ENCODE results near the gene UNC5B. TPM values are rescaled to one million over a fixed set of nuclear protein-coding genes. Genes with fewer than 3 reads are reported as not detected.

Gene UNC5B
- total RNA-seq, 3 donors from 2014 or later = 0.26 to 0.43 (median 0.35) TPM

DNA sequence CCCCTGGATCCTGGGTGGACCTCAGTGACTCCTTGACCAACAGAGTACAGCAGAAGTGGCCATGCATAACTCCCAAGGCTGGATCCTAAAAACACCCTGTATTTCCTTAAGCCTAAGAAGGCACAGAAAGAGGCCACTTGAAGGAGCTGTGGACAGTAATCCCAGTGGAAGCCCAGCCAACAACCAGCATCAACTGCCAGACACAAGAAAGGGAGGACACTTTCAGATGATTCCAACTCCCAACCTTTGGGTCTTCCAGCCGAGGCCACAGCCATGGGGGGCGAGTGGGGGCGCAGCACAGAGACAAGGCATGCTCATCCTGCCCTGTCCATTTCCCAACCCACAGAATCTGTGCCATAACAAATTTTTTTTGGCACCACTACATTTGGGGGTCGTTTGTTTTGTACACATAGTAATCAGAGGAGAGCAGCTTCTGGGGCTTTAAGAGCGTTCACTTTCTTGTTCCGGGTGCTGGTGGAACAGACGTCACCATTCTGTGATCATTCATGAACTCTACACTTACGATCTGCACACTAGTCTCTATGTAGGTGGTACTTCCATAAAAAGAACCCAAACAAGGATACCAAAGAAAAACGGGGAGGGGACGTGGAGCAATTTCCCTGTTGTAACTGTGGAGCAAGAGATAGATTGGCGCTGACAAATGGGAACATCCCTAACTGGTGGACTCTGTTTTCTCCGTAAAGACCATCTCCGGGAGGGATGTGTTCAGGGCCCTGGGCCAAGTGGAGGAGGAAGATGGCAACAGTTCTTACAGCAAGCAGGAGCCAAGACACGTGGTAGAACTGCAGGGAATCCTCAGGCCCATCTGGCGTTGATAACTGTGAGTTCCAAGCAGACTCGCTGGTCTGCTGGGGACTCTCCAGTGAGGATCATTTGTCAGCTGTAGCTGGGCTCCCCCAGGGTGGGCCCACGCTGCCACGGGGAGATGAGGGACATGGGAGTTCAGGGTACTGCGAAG is 100.7 kb downstream of the UNC5B start:
- Mint-ChIP-seq H3K27me3 (ENCODE audit: low read depth) (peaks cover 11% of the 10 kb centered on the region), H3K36me3 (ENCODE audit: insufficient read depth) (no peaks in the 10 kb centered on the region), H3K4me3 (no peak overlapping the region), H3K9me3 (no peaks in the 10 kb centered on the region), H3K4me1 (ENCODE audit: low read depth) (peaks cover 4% of the 10 kb centered on the region)
- ATAC-seq = no peak
- no peak for DNase-seq

- ATAC-seq = peak; percentile 27 to 28
- Mint-ChIP-seq H3K4me1 (ENCODE audit: low read depth) (peaks cover 8% of the 10 kb centered on the region), H3K27me3 (ENCODE audit: low read depth) (peaks cover 11% of the 10 kb centered on the region), H3K4me3 (no peak overlapping the region), H3K36me3 (ENCODE audit: insufficient read depth) (no peaks in the 10 kb centered on the region), H3K9me3 (no peaks in the 10 kb centered on the region)
- peak; percentile 49 for DNase-seq
These were observed 101.8 kb downstream of the UNC5B start for GRCh38 chr10:71314028-71314693.

DNA sequence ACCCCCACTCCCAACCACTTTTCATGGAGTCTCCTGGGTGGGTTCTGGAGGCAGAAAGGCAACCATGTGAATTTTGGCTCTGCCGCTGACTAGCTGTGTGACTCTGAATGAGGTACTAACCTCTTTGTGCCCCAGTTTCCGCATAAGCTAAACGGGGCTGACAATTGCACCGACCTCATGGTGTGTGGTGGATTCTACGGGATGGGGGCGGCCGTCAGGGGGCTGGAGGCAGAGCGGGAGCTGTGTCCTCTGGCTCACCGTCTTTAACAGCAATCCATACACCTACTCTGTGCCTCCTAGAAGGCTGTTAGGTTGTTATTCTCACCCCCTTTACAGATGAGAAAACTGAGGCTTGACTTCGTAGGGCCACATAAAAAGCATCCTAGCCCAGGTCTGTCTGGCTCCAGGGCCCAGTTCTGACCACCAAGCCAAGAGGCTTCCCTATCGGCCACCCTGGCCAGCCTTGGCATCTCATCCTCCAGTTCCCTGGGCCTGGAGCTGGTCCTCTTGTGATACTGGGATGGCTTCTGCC is 102.4 kb downstream of the UNC5B start:
- Mint-ChIP-seq H3K4me1 (ENCODE audit: low read depth) (peaks cover 12% of the 10 kb centered on the region), H3K9me3 (no peaks in the 10 kb centered on the region), H3K4me3 (no peak overlapping the region), H3K27me3 (ENCODE audit: low read depth) (peaks cover 7% of the 10 kb centered on the region), H3K36me3 (ENCODE audit: insufficient read depth) (no peaks in the 10 kb centered on the region)
- ATAC-seq = no peak
- no peak for DNase-seq

GRCh38 chr10:71316056-71316785 is 103.9 kb downstream of the UNC5B start:
- DNase-seq (no peak), ATAC-seq (no peak)
- no peak overlapping the region for H3K4me3 Mint-ChIP-seq
- peaks cover 23% of the 10 kb centered on the region for H3K4me1 Mint-ChIP-seq (ENCODE audit: low read depth)
- H3K9me3 Mint-ChIP-seq = no peaks in the 10 kb centered on the region
- H3K27me3 Mint-ChIP-seq (ENCODE audit: low read depth) = peaks cover 7% of the 10 kb centered on the region
- H3K36me3 Mint-ChIP-seq (ENCODE audit: insufficient read depth) = no peaks in the 10 kb centered on the region

- H3K36me3 Mint-ChIP-seq (ENCODE audit: insufficient read depth) = no peaks in the 10 kb centered on the region
- ATAC-seq = no peak
- H3K27me3 Mint-ChIP-seq (ENCODE audit: low read depth) = peaks cover 7% of the 10 kb centered on the region
- no peaks in the 10 kb centered on the region for H3K9me3 Mint-ChIP-seq
- H3K4me3 Mint-ChIP-seq = no peak overlapping the region
- no peak for DNase-seq
- peaks cover 23% of the 10 kb centered on the region for H3K4me1 Mint-ChIP-seq (ENCODE audit: low read depth)
These were observed 104.4 kb downstream of the UNC5B start for GRCh38 chr10:71316786-71317160.

- H3K27me3 Mint-ChIP-seq (ENCODE audit: low read depth) = peaks cover 2% of the 10 kb centered on the region
- H3K9me3 Mint-ChIP-seq = no peaks in the 10 kb centered on the region
- no peak for DNase-seq
- ATAC-seq = no peak
- no peaks in the 10 kb centered on the region for H3K36me3 Mint-ChIP-seq (ENCODE audit: insufficient read depth)
- peak overlapping the region; percentile 8 for H3K4me3 Mint-ChIP-seq
- peaks cover 23% of the 10 kb centered on the region for H3K4me1 Mint-ChIP-seq (ENCODE audit: low read depth)
These were observed 105.4 kb downstream of the UNC5B start for GRCh38 chr10:71317739-71318138.

- peak; percentile 91 to 92 for ATAC-seq
- no peaks in the 10 kb centered on the region for H3K27me3 Mint-ChIP-seq (ENCODE audit: low read depth)
These were observed 106.9 kb downstream of the UNC5B start, which contains the start of gene SLC29A3 for GRCh38 chr10:71319042-71319799. Gene SLC29A3 (plus strand): TSS chr10:71319259. CDS start chr10:71319310, 51 bp downstream.

DNA sequence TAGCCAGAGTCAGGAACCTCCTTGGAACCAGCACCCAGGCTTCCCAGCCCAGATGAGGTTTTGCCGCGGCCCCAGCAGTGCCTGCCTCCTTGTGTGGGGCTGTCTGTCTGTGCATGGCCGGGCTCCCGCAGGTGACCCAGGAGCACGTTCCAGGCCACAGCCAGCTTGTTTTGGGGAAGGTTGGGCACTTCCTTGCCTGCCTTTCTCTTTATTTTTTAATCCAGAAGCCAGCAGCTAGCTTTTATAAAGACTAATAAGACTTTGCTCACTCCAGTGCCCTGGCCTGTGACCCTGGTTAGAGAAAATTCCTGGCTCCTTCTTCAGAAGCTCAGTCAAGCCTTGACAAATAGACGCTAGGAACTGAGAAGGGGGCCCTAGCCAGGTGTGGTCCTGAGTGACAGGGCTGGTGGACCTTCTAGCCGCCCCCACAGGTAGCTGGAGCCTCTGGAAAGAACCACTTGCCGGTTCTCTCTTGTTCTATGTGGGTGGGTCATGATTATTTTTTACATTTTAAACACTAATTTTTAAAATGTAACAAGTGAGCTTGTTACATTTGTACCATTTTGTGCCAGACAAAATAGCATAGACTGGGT is 107.5 kb downstream of the UNC5B start:
- Mint-ChIP-seq H3K4me3 (peak overlapping the region; percentile 97), H3K4me1 (ENCODE audit: low read depth) (peaks cover 31% of the 10 kb centered on the region), H3K27me3 (ENCODE audit: low read depth) (no peaks in the 10 kb centered on the region), H3K9me3 (no peaks in the 10 kb centered on the region), H3K36me3 (ENCODE audit: insufficient read depth) (peaks cover 18% of the 10 kb centered on the region)
- ATAC-seq = no peak
- DNase-seq = no peak

More at GRCh38 chr10:71319042-71319799, 106.9 kb downstream of the UNC5B start, which contains the start of gene SLC29A3:
- Mint-ChIP-seq H3K36me3 (ENCODE audit: insufficient read depth) (peaks cover 11% of the 10 kb centered on the region), H3K4me3 (peak within 1 kb of the TSS; percentile 97), H3K9me3 (no peaks in the 10 kb centered on the region), H3K4me1 (ENCODE audit: low read depth) (peaks cover 31% of the 10 kb centered on the region)
- DNase-seq = peak; percentile 79

DNA sequence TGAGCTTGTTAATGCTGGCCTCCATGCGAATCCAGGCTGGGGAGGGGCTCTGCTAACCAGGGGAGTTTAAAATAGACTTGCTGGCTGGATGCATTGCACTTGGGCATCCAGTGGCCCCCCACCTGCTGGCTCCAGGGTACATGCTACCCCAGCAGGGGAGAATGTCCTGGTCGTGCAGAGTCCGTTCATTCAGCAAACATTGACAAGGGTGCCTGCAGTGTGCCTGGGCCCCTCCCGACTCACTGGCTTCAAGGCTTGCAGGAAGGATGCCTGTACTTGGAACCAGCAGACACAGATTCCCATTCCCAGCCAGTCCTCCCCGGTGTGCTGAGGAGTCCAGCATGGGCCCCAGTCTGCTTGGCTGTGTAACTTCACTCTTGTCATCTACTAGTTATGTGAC is 108.2 kb downstream of the UNC5B start:
- Mint-ChIP-seq H3K27me3 (ENCODE audit: low read depth) (no peaks in the 10 kb centered on the region), H3K4me3 (peak overlapping the region; percentile 97), H3K36me3 (ENCODE audit: insufficient read depth) (peaks cover 18% of the 10 kb centered on the region), H3K9me3 (no peaks in the 10 kb centered on the region), H3K4me1 (ENCODE audit: low read depth) (peaks cover 31% of the 10 kb centered on the region)
- ATAC-seq = no peak
- no peak for DNase-seq

- Mint-ChIP-seq H3K27me3 (ENCODE audit: low read depth) (no peaks in the 10 kb centered on the region), H3K9me3 (no peaks in the 10 kb centered on the region), H3K4me1 (ENCODE audit: low read depth) (peaks cover 31% of the 10 kb centered on the region), H3K36me3 (ENCODE audit: insufficient read depth) (peaks cover 18% of the 10 kb centered on the region), H3K4me3 (no peak overlapping the region)
- DNase-seq (no peak), ATAC-seq (no peak)
These were observed 109.0 kb downstream of the UNC5B start for GRCh38 chr10:71321386-71321785.

DNA sequence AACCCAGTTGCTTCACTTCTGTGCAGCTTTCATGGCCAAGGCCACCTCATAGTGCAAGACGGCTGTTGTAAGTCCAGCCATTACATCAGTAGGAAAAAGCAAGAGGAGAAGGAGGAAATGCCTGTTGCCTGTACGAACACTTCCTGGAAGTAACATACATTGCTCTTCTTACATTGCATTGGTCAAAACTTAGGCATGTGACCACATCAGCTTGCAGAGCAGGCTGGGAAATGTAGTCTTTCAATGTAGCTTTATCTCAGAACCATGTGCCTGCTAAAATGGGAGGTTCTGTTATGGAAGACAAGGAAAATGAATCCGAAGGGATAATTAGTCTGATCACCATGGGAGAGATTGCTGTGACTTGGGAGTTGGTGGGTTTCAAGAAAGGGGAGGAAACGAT is 111.0 kb downstream of the UNC5B start:
- H3K4me3 Mint-ChIP-seq = no peak overlapping the region
- H3K36me3 Mint-ChIP-seq (ENCODE audit: insufficient read depth) = peaks cover 18% of the 10 kb centered on the region
- no peaks in the 10 kb centered on the region for H3K9me3 Mint-ChIP-seq
- DNase-seq = no peak
- no peak for ATAC-seq
- no peaks in the 10 kb centered on the region for H3K27me3 Mint-ChIP-seq (ENCODE audit: low read depth)
- H3K4me1 Mint-ChIP-seq (ENCODE audit: low read depth) = peaks cover 29% of the 10 kb centered on the region

DNA sequence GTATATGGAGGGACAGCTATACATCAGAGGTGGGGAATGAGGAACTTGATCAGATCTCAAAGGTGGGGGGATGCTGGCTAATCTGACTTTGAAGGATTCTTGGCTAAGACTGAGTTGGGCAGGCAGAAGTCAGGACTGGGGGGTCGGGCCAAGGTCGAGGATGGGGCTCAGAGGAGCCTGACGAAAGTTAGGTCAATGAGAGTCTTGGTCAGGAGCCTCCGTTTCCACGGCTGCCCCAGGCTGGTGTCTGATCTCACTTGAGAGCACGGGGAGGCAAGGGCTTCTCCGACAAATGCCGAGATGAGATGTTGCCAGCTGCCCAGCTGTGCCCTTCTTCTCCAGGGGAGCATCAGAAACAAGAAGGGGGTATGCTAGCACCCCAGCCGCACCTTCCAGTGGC is 112.4 kb downstream of the UNC5B start:
- Mint-ChIP-seq H3K9me3 (no peaks in the 10 kb centered on the region), H3K4me1 (ENCODE audit: low read depth) (peaks cover 21% of the 10 kb centered on the region), H3K27me3 (ENCODE audit: low read depth) (no peaks in the 10 kb centered on the region), H3K36me3 (ENCODE audit: insufficient read depth) (peaks cover 18% of the 10 kb centered on the region), H3K4me3 (no peak overlapping the region)
- DNase-seq = no peak
- no peak for ATAC-seq

- Mint-ChIP-seq H3K4me1 (ENCODE audit: low read depth) (peaks cover 19% of the 10 kb centered on the region), H3K9me3 (no peaks in the 10 kb centered on the region), H3K4me3 (no peak overlapping the region), H3K27me3 (ENCODE audit: low read depth) (no peaks in the 10 kb centered on the region), H3K36me3 (ENCODE audit: insufficient read depth) (peaks cover 18% of the 10 kb centered on the region)
- ATAC-seq (no peak), DNase-seq (no peak)
These were observed 112.9 kb downstream of the UNC5B start for GRCh38 chr10:71325267-71325666.
